Measurements from ENCODE around the gene STRN3. TPM values are rescaled to one million over a fixed set of nuclear protein-coding genes. Genes with fewer than 3 reads are reported as not detected.

STRN3 gene
- total RNA-seq, 1 experiment from 2014 or later = 44.2 TPM

DNA sequence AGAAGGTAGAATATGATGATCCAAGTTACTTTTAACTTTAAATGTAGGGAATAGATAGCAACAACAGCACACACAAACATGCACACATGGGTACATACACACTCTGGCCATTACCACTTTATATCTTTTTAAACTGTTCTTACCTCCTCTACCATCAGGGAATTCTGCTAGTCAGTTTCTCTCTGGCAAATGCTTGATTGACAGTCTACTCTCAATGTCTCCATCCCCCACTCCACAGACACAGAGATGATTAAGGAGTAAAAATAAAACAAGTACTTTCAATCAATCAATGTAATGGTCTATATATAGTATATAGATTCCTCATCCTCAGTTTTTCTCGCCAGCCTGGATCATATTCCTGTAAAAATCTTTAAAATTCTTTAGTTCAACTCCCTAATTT lies 16.1 kb upstream of the STRN3 start:
- TF ChIP-seq, protein P1, sequence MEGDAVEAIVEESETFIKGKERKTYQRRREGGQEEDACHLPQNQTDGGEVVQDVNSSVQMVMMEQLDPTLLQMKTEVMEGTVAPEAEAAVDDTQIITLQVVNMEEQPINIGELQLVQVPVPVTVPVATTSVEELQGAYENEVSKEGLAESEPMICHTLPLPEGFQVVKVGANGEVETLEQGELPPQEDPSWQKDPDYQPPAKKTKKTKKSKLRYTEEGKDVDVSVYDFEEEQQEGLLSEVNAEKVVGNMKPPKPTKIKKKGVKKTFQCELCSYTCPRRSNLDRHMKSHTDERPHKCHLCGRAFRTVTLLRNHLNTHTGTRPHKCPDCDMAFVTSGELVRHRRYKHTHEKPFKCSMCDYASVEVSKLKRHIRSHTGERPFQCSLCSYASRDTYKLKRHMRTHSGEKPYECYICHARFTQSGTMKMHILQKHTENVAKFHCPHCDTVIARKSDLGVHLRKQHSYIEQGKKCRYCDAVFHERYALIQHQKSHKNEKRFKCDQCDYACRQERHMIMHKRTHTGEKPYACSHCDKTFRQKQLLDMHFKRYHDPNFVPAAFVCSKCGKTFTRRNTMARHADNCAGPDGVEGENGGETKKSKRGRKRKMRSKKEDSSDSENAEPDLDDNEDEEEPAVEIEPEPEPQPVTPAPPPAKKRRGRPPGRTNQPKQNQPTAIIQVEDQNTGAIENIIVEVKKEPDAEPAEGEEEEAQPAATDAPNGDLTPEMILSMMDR (conservative IDR thresholded peaks at IDR 0.05; ENCODE audit: low read depth, low read length) = no peak
- no peak overlapping the region for H3K4me3 ChIP-seq (ENCODE audit: low read depth, low read length, poor library complexity, severe bottlenecking)
- ChIA-PET CTCF (no interaction called here), POLR2A (ENCODE audit: low non-redundant PET) (no interaction called here)
- no peak for DNase-seq (ENCODE audit: low spot score)
- H3K36me3 ChIP-seq (ENCODE audit: insufficient read depth, low read length, poor library complexity, severe bottlenecking) = no peaks in the 10 kb centered on the region
- H3K9me3 ChIP-seq (ENCODE audit: low read depth, low read length, poor library complexity, severe bottlenecking) = no peaks in the 10 kb centered on the region
- no peak overlapping the region for H3K27ac ChIP-seq (ENCODE audit: low read depth, low read length, poor library complexity, severe bottlenecking)
- no peaks in the 10 kb centered on the region for H3K27me3 ChIP-seq (replicated peaks; ENCODE audit: insufficient read depth, low read depth, low read length, poor library complexity)
- no peaks in the 10 kb centered on the region for H3K4me1 ChIP-seq (ENCODE audit: insufficient read depth, low read length, poor library complexity, severe bottlenecking)
- no TSS peak for BruUV-seq (replicated peaks)
- intact Hi-C loops (cut with micrococcal nuclease; ENCODE audit: unreplicated experiment) = no loop called here

DNA sequence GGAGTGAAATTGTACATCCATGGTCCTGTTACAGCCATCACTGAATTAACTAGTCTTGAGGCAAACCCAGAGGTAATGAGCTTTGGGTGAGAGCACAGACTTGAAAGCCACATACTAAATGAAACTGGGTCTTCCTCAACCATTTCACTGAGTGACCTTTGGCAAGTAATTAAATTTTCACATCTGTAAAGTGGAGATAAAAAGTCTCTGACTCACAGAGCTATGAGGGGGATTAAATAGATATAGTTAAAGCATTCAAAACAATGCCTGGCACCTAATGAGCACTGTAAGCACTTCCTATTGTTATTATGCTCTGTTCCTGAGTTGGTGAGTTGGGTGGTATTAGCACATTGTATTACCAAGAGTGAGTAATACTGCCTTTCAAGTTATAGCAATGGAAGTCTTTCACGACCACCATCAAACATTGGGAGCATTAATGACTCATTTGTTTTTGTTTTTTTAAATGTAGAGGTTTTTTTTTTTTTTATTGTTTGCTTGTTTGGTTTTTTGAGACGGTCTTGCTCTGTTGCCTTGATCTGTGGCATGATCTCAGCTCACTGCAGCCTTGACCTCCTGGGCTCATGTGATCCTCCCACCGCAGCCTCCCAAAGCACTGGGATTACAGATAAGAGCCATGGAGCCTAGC lies 12.5 kb upstream of the STRN3 start:
- Histone ChIP-seq H3K4me1 (ENCODE audit: insufficient read depth, low read length, poor library complexity, severe bottlenecking) (no peaks in the 10 kb centered on the region), H3K9me3 (ENCODE audit: low read depth, low read length, poor library complexity, severe bottlenecking) (no peaks in the 10 kb centered on the region), H3K4me3 (ENCODE audit: low read depth, low read length, poor library complexity, severe bottlenecking) (no peak overlapping the region), H3K27me3 (replicated peaks; ENCODE audit: insufficient read depth, low read depth, low read length, poor library complexity) (no peaks in the 10 kb centered on the region), H3K27ac (ENCODE audit: low read depth, low read length, poor library complexity, severe bottlenecking) (no peak overlapping the region), H3K36me3 (ENCODE audit: insufficient read depth, low read length, poor library complexity, severe bottlenecking) (no peaks in the 10 kb centered on the region)
- ChIA-PET CTCF (no interaction called here), POLR2A (ENCODE audit: low non-redundant PET) (no interaction called here)
- TF ChIP-seq, protein P1 (conservative IDR thresholded peaks at IDR 0.05; ENCODE audit: low read depth, low read length) = no peak
- TF ChIP-seq EZH2 (IDR thresholded peaks at IDR 0.05; ENCODE audit: borderline replicate concordance, low read depth, low read length, poor library complexity, severe bottlenecking) = no peak
- BruUV-seq (replicated peaks) = no TSS peak
- peak; percentile 25 for DNase-seq (ENCODE audit: low spot score)
- intact Hi-C loops (cut with micrococcal nuclease; ENCODE audit: unreplicated experiment) = no loop called here

DNA sequence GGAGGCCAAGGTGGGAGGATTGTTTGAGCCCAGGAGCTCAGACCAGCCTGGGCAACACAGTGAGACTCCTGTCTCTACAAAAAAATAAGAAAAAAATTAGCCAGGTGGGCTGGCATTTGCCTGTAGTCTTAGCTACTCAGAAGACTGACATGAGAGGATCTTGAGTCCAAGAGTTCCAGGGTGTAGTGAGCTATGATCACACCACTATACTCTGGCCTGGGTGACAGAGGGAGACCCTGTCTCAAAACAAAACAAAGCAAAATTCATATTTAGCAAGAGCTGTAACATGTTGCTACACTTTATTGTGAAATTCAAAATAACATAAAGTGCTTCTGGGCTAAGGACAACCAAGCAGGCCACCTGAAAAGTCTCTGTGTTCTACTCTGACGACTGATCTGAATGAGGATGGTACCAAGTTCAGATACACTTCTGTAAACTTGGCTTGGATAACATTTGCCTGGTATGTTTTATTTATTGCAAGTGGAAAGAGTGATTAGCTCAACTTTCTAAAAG lies 11.6 kb upstream of the STRN3 start:
- no peaks in the 10 kb centered on the region for H3K27me3 ChIP-seq (replicated peaks; ENCODE audit: insufficient read depth, low read depth, low read length, poor library complexity)
- H3K27ac ChIP-seq (ENCODE audit: low read depth, low read length, poor library complexity, severe bottlenecking) = no peak overlapping the region
- ChIA-PET CTCF (no interaction called here), POLR2A (ENCODE audit: low non-redundant PET) (no interaction called here)
- no peaks in the 10 kb centered on the region for H3K36me3 ChIP-seq (ENCODE audit: insufficient read depth, low read length, poor library complexity, severe bottlenecking)
- no peaks in the 10 kb centered on the region for H3K9me3 ChIP-seq (ENCODE audit: low read depth, low read length, poor library complexity, severe bottlenecking)
- intact Hi-C loops (cut with micrococcal nuclease; ENCODE audit: unreplicated experiment) = no loop called here
- no peak overlapping the region for H3K4me3 ChIP-seq (ENCODE audit: low read depth, low read length, poor library complexity, severe bottlenecking)
- H3K4me1 ChIP-seq (ENCODE audit: insufficient read depth, low read length, poor library complexity, severe bottlenecking) = no peaks in the 10 kb centered on the region
- TF ChIP-seq, protein P1 (conservative IDR thresholded peaks at IDR 0.05; ENCODE audit: low read depth, low read length) = no peak
- TF ChIP-seq EZH2 (IDR thresholded peaks at IDR 0.05; ENCODE audit: borderline replicate concordance, low read depth, low read length, poor library complexity, severe bottlenecking) = no peak
- no TSS peak for BruUV-seq (replicated peaks)
- DNase-seq (ENCODE audit: low spot score) = no peak
